HepG2 (cell line): Measurements from ENCODE around the gene SHLD1. TPM values are rescaled to one million over a fixed set of nuclear protein-coding genes. Genes with fewer than 3 reads are reported as not detected.

Experiments
- AKAP8 ChIP-seq: sonication (generic); formaldehyde crosslinking; IDR thresholded peaks from 2 replicates; pipeline ENCODE4 v1.5.1; 2020; ENCODE audit warnings: mild to moderate bottlenecking, missing genetic modification reagents
- ARNT2 ChIP-seq: sonication (generic); formaldehyde crosslinking; IDR thresholded peaks from 2 replicates; pipeline ENCODE4 v1.8.0; 2022; ENCODE audit warnings: mild to moderate bottlenecking, low read depth, missing genetic modification reagents, moderate library complexity
- HCFC1 ChIP-seq: fragments of 150-350 bp; IDR thresholded peaks from 2 replicates; pipeline ENCODE4 v1.6.1; 2014; ENCODE audit warnings: low read depth, low read length
- HDAC6 ChIP-seq: fragments of 200-600 bp; sonication (generic); IDR thresholded peaks from 2 replicates; pipeline ENCODE4 v1.7.0; 2017; ENCODE audit warnings: mild to moderate bottlenecking, antibody characterized with exemption, low read length, low read depth
- HOXD1 ChIP-seq: sonication (generic); formaldehyde crosslinking; IDR thresholded peaks from 2 replicates; pipeline ENCODE4 v1.5.0; 2020; ENCODE audit warnings: missing genetic modification reagents
- IKZF1 ChIP-seq: fragments of 450-650 bp; IDR thresholded peaks from 2 replicates; pipeline ENCODE4 v1.7.1; 2016
- IKZF4 ChIP-seq: sonication (generic); formaldehyde crosslinking; IDR thresholded peaks from 2 replicates; pipeline ENCODE4 v1.5.1; 2020; ENCODE audit warnings: borderline replicate concordance, mild to moderate bottlenecking, low read depth, missing genetic modification reagents; ENCODE audit errors: not compliant biosample characterization
- MEIS2 ChIP-seq: sonication (generic); formaldehyde crosslinking; IDR thresholded peaks from 2 replicates; pipeline ENCODE4 v1.9.0; 2021; ENCODE audit warnings: mild to moderate bottlenecking, missing genetic modification reagents
- MXD4 ChIP-seq: IDR thresholded peaks from 2 replicates; pipeline ENCODE4 v1.6.1; 2016; ENCODE audit warnings: mild to moderate bottlenecking, missing biosample characterization, missing genetic modification reagents
- TBX2 ChIP-seq: sonication (generic); formaldehyde crosslinking; IDR thresholded peaks from 2 replicates; pipeline ENCODE4 v1.5.0; 2020; ENCODE audit warnings: missing genetic modification reagents, mild to moderate bottlenecking, borderline replicate concordance
- TEAD3 ChIP-seq: optimal IDR thresholded peaks from 2 replicates; pipeline ENCODE3; 2016; ENCODE audit warnings: borderline replicate concordance
- ZBTB38 ChIP-seq: sonication (generic); formaldehyde crosslinking; IDR thresholded peaks from 2 replicates; pipeline ENCODE4 v1.5.1; 2020; ENCODE audit warnings: mild to moderate bottlenecking, missing genetic modification reagents
- ZFX ChIP-seq: sonication (generic); formaldehyde crosslinking; IDR thresholded peaks from 2 replicates; pipeline ENCODE4 v1.4.0; 2020; ENCODE audit warnings: mild to moderate bottlenecking, low read depth, missing genetic modification reagents, moderate library complexity
- ZIK1 ChIP-seq: sonication (generic); formaldehyde crosslinking; IDR thresholded peaks from 2 replicates; pipeline ENCODE4 v1.5.0; 2020; ENCODE audit warnings: mild to moderate bottlenecking, low read depth, missing genetic modification reagents, borderline replicate concordance
- ZNF160 ChIP-seq: sonication (generic); formaldehyde crosslinking; IDR thresholded peaks from 2 replicates; pipeline ENCODE4 v1.8.0; 2022; ENCODE audit warnings: mild to moderate bottlenecking, inconsistent platforms, missing genetic modification reagents
- ZNF232 ChIP-seq: sonication (generic); formaldehyde crosslinking; IDR thresholded peaks from 2 replicates; pipeline ENCODE4 v1.4.0; 2020; ENCODE audit warnings: missing genetic modification reagents, borderline replicate concordance
- ZNF3 ChIP-seq: IDR thresholded peaks from 2 replicates; pipeline ENCODE4 v1.7.0; 2017; ENCODE audit warnings: inconsistent platforms
- ZNF546 ChIP-seq: sonication (generic); formaldehyde crosslinking; conservative IDR thresholded peaks from 2 replicates; pipeline ENCODE4 v1.8.1; 2023; ENCODE audit warnings: mild to moderate bottlenecking, missing genetic modification reagents
- ZNF580 ChIP-seq: IDR thresholded peaks from 2 replicates; pipeline ENCODE4 v1.6.1; 2016; ENCODE audit warnings: low read depth, borderline replicate concordance
- ZNF644 ChIP-seq: IDR thresholded peaks from 2 replicates; pipeline ENCODE4 v1.6.1; 2016; ENCODE audit warnings: low read depth
- ZNF737 ChIP-seq: sonication (generic); formaldehyde crosslinking; IDR thresholded peaks from 2 replicates; pipeline ENCODE4 v1.5.0; 2020; ENCODE audit warnings: missing genetic modification reagents, mild to moderate bottlenecking, borderline replicate concordance
- ZNF780A ChIP-seq: sonication (generic); formaldehyde crosslinking; IDR thresholded peaks from 2 replicates; pipeline ENCODE4 v1.8.0; 2022; ENCODE audit warnings: mild to moderate bottlenecking, missing genetic modification reagents, moderate library complexity
- ZNF792 ChIP-seq: IDR thresholded peaks from 2 replicates; pipeline ENCODE4 v1.6.1; 2016
- polyA plus RNA-seq, 8 experiments: library from polyadenylated mRNA; depleted of rRNA in 3 of 8; stranded (reverse) in 7 of 8; unstranded in 1 of 8; fragments of >200 nt; fragmentation: Illumina TruSeq in 4 of 8; extraction: Trizol in 4 of 8; gene quantifications; 2 replicates each; pipeline versions ENCODE4 v1.2.1 to v1.2.3, GENCODE V29; 2011 to 2016; ENCODE audit warnings: low read depth in 4 of 8, missing spikeins in 1 of 8, mixed read lengths in 1 of 8; ENCODE audit not compliant: insufficient read depth in 1 of 8
- total RNA-seq, 5 experiments: library from RNA; depleted of rRNA; stranded (reverse); fragments of >200 nt; fragmentation: Illumina TruSeq; extraction: Trizol; gene quantifications; 2 replicates each; pipeline ENCODE4 v1.2.3, GENCODE V29; 2016; ENCODE audit warnings: low read depth in 1 of 5
- TF ChIP-seq, protein P1 (sequence below): sonication (generic); formaldehyde crosslinking; IDR thresholded peaks from 2 replicates; pipeline ENCODE4 v1.4.0; 2020; ENCODE audit warnings: missing genetic modification reagents
- TF ChIP-seq, protein P2 (sequence below): sonication (generic); formaldehyde crosslinking; IDR thresholded peaks from 2 replicates; pipeline ENCODE4 v1.5.1; 2020; ENCODE audit warnings: mild to moderate bottlenecking, missing genetic modification reagents, moderate library complexity
- TF ChIP-seq, protein P3 (sequence below): sonication (generic); formaldehyde crosslinking; IDR thresholded peaks from 2 replicates; pipeline ENCODE4 v1.5.1; 2020; ENCODE audit warnings: mild to moderate bottlenecking, moderate library complexity, missing genetic modification reagents

The SHLD1 gene
- total and polyA plus RNA-seq, 2 of the 13 experiments (the other 11 are each of a cell fraction or from before 2014, with no cell fraction given) = 8.9 to 10.0 TPM

GRCh38 chr20:5749952-5750779 lies at the start of gene SHLD1 (continued):
- TF ChIP-seq HCFC1 (peak; percentile 88), IKZF4 (CRISPR knock-in tag) (peak; percentile 59), ZNF644 (CRISPR knock-in tag) (peak; percentile 98), ZNF737 (CRISPR knock-in tag) (no peak), ZNF546 (CRISPR knock-in tag) (0 out of 2 replicates have a peak, but pooled peaks have one; percentile 22), TEAD3 (peak; percentile 90), HDAC6 (no peak), MEIS2 (CRISPR knock-in tag) (peak; percentile 66), ZBTB38 (CRISPR knock-in tag) (peak; percentile 75; the same call in 1 of the 2 replicates), MXD4 (peak; percentile 63), IKZF1 (no peak), ZNF160 (no peak), ZNF232 (CRISPR knock-in tag) (0 out of 2 replicates have a peak, but pooled peaks have one; percentile 11), ZNF780A (CRISPR knock-in tag) (no peak), ZIK1 (CRISPR knock-in tag) (peak; percentile 80; the same call in 1 of the 2 replicates), ZNF580 (CRISPR knock-in tag) (no peak), ARNT2 (CRISPR knock-in tag) (peak; percentile 65; the same call in 1 of the 2 replicates), ZNF792 (CRISPR knock-in tag) (peak; percentile 84), ZNF3 (CRISPR knock-in tag) (peak; percentile 75; the same call in 1 of the 2 replicates), AKAP8 (CRISPR knock-in tag) (no peak), TBX2 (peak; percentile 13; the same call in 1 of the 2 replicates), HOXD1 (CRISPR knock-in tag) (no peak), ZFX (CRISPR knock-in tag) (peak; percentile 89)
- TF ChIP-seq, protein P1, sequence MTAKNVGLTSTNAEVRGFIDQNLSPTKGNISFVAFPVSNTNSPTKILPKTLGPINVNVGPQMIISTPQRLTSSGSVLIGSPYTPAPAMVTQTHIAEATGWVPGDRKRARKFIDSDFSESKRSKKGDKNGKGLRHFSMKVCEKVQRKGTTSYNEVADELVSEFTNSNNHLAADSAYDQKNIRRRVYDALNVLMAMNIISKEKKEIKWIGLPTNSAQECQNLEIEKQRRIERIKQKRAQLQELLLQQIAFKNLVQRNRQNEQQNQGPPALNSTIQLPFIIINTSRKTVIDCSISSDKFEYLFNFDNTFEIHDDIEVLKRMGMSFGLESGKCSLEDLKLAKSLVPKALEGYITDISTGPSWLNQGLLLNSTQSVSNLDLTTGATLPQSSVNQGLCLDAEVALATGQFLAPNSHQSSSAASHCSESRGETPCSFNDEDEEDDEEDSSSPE (CRISPR knock-in tag) = peak; percentile 70
- TF ChIP-seq, protein P2, sequence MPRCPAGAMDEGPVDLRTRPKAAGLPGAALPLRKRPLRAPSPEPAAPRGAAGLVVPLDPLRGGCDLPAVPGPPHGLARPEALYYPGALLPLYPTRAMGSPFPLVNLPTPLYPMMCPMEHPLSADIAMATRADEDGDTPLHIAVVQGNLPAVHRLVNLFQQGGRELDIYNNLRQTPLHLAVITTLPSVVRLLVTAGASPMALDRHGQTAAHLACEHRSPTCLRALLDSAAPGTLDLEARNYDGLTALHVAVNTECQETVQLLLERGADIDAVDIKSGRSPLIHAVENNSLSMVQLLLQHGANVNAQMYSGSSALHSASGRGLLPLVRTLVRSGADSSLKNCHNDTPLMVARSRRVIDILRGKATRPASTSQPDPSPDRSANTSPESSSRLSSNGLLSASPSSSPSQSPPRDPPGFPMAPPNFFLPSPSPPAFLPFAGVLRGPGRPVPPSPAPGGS (CRISPR knock-in tag) = no peak
- TF ChIP-seq, protein P3, sequence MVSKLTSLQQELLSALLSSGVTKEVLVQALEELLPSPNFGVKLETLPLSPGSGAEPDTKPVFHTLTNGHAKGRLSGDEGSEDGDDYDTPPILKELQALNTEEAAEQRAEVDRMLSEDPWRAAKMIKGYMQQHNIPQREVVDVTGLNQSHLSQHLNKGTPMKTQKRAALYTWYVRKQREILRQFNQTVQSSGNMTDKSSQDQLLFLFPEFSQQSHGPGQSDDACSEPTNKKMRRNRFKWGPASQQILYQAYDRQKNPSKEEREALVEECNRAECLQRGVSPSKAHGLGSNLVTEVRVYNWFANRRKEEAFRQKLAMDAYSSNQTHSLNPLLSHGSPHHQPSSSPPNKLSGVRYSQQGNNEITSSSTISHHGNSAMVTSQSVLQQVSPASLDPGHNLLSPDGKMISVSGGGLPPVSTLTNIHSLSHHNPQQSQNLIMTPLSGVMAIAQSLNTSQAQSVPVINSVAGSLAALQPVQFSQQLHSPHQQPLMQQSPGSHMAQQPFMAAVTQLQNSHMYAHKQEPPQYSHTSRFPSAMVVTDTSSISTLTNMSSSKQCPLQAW (CRISPR knock-in tag) = peak; percentile 11; the same call in 1 of the 2 replicates
